Brain microvascular endothelial cell (primary cell): ENCODE measurements around the gene CFAP92.

Experiments used
- DNase-seq: peaks from one replicate; pipeline ENCODE4 v3.0.0-alpha.2; 2020
- H3K27ac ChIP-seq: fragments of 250-450 bp; sonication (Bioruptor Pico); 2 replicates; pipeline ENCODE4 v1.5.1; 2020; ENCODE audit warnings: mild to moderate bottlenecking, moderate library complexity
- H3K27me3 ChIP-seq: fragments of 250-450 bp; sonication (Bioruptor Pico); replicated peaks from 2 replicates; pipeline ENCODE4 v1.5.1; 2020; ENCODE audit warnings: mild to moderate bottlenecking
- H3K36me3 ChIP-seq: fragments of 250-450 bp; sonication (Bioruptor Pico); replicated peaks from 2 replicates; pipeline ENCODE4 v1.5.1; 2020; ENCODE audit warnings: mild to moderate bottlenecking
- H3K4me3 ChIP-seq: 2 replicates; pipeline ENCODE4 v1.5.1; 2011; ENCODE audit warnings: low read depth, mild to moderate bottlenecking, control low read depth, low read length, moderate library complexity
- in situ Hi-C: cut with HindIII; loops from 2 replicates; pipeline ENCODE4 v1.10.0; 2017; ENCODE audit warnings: low sequenced_read_pairs, low pct_ligation_motif_present
- TF ChIP-seq, protein P1 (sequence below): IDR thresholded peaks from 2 replicates; pipeline ENCODE4 v1.5.1; 2011; ENCODE audit warnings: low read depth, mild to moderate bottlenecking, moderate library complexity, low read length, control low read depth, inconsistent platforms; ENCODE audit errors: missing control alignments

CFAP92 gene

DNA sequence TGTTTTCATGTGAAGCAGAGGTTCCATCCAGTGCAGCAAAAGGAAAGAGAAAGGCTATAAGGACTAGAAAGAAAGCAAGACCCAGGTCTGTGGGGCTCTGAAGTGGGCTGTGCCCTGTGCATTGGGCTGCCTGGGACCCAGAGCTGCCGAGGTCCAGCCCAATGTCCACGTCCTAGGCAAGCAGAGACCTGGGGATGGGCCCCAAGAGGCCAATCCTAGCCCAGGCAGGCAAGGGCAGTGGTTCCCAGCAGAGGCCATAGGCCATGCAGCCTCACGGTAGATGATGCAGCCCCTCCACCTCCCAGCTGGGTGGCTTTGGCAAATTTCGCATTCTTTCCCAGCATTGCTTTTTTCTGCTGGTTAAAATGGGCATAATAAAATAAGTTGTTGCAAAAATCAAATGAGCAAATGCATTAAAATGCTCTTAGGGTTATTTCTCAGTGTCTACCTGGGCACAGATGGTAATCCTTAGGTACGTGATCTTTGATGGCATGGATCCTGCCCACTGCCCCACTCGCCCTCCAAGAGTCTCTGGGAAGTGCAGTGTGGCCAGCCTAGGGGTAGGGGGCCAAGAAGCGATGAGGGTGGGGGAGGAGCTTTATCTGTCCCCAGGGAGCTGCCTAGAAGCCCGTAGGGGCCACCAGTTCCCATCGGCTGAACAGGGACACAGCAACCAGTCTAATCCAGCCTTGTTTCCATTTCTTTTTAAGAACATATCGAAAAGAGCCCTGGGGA lies 44.4 kb upstream of the CFAP92 start:
- TF ChIP-seq, protein P1, sequence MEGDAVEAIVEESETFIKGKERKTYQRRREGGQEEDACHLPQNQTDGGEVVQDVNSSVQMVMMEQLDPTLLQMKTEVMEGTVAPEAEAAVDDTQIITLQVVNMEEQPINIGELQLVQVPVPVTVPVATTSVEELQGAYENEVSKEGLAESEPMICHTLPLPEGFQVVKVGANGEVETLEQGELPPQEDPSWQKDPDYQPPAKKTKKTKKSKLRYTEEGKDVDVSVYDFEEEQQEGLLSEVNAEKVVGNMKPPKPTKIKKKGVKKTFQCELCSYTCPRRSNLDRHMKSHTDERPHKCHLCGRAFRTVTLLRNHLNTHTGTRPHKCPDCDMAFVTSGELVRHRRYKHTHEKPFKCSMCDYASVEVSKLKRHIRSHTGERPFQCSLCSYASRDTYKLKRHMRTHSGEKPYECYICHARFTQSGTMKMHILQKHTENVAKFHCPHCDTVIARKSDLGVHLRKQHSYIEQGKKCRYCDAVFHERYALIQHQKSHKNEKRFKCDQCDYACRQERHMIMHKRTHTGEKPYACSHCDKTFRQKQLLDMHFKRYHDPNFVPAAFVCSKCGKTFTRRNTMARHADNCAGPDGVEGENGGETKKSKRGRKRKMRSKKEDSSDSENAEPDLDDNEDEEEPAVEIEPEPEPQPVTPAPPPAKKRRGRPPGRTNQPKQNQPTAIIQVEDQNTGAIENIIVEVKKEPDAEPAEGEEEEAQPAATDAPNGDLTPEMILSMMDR = no peak
- no peak overlapping the region for H3K4me3 ChIP-seq
- DNase-seq = no peak
- peaks cover 13% of the 10 kb centered on the region for H3K27me3 ChIP-seq
- in situ Hi-C loops = no loop called here
- H3K36me3 ChIP-seq = no peaks in the 10 kb centered on the region
- no peak overlapping the region for H3K27ac ChIP-seq

- in situ Hi-C loops = no loop called here
- TF ChIP-seq, protein P1 = no peak
- Histone ChIP-seq H3K4me3 (no peak overlapping the region), H3K27ac (no peak overlapping the region), H3K36me3 (no peaks in the 10 kb centered on the region), H3K27me3 (peaks cover 13% of the 10 kb centered on the region)
- no peak for DNase-seq
Observed at GRCh38 chr3:129037093-129037419, 43.2 kb upstream of the CFAP92 start.

- no peak for DNase-seq
Observed at GRCh38 chr3:129036222-129037092, 42.6 kb upstream of the CFAP92 start.

DNA sequence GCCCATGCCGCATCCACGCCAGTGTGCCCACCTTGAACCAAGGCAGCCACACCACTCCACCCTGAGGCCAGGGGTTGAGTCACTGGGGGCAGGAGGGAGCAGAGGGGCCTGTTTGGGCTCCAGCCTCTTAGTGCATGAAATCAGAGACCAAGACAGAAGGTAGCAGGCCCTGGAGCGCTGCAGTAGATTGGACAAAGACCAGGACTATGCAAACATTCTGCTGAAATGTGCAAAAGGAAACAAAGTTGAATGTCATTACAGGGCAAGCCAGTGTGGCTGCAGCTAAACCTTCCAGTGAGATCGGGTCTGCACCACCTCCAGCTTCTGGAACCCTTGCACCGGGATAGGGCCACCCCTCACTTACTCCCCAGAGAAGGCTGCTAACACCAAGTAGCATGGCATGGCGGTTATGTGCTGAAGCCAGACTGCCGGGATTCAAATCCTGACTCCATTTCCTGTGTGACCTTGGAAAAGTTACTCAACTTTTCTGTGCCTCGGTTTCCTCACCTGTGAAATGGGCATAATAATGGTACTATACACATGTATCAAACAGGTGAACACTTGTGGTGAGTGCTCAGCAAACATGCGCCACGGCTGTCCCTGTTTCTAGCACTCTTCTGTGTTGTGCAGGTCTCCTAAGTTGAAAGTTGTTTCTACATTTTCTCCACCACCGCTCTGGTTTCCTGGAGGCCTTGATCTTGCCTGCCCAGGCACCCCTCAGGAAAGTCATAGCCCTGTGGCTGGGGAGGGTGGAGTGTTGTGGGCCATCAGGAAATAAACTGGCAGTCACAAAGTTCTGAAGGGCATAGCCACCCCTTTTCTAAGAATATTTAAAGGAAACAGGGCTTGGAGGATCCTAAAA lies 41.7 kb upstream of the CFAP92 start:
- Histone ChIP-seq H3K27me3 (peaks cover 13% of the 10 kb centered on the region), H3K4me3 (no peak overlapping the region), H3K27ac (no peak overlapping the region), H3K36me3 (no peaks in the 10 kb centered on the region)
- DNase-seq = no peak
- TF ChIP-seq, protein P1 = no peak
- in situ Hi-C loops = no loop called here

More at GRCh38 chr3:129036222-129037092, 42.6 kb upstream of the CFAP92 start:
- Histone ChIP-seq H3K27ac (no peak overlapping the region), H3K36me3 (no peaks in the 10 kb centered on the region), H3K4me3 (no peak overlapping the region), H3K27me3 (peaks cover 13% of the 10 kb centered on the region)
- TF ChIP-seq, protein P1 = no peak
- in situ Hi-C loops = no loop called here

DNA sequence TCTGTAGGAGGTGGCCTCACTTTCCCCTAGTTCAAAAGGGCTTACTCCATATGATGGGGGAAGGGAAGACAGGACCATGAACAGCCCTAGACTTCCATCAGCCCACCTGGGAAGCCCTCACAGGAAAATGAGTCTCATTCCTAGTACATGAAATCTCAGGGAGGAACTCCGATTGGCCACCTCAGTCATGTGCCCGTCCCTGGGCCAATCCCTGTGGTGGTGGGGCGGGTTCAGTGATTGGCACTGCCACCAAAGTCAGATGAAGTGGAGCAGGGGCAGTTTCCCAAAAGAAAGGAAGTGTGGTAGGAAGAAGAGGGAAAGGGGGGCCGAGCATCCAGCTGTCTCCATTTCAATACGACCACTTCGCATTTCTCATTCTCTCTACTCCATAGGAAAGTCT lies 40.8 kb upstream of the CFAP92 start:
- TF ChIP-seq, protein P1 = no peak
- Histone ChIP-seq H3K27me3 (peaks cover 12% of the 10 kb centered on the region), H3K4me3 (no peak overlapping the region), H3K27ac (no peak overlapping the region), H3K36me3 (no peaks in the 10 kb centered on the region)
- in situ Hi-C loops = no loop called here
- no peak for DNase-seq
